SJSA1 (cell line): ENCODE measurements around the gene PDE4B. TPM values are rescaled to one million over a fixed set of nuclear protein-coding genes. Genes with fewer than 3 reads are reported as not detected.

Experiments used
- DNase-seq, 2 experiments: peaks; one replicate each; pipeline ENCODE4 v3.0.0-alpha.2; 2015 to 2020; ENCODE audit warnings: low spot score in 2 of 2, low read depth in 1 of 2
- H3K27ac ChIP-seq: fragments of 250-450 bp; sonication (Bioruptor Pico); 2 replicates; pipeline ENCODE4 v1.5.1; 2020; ENCODE audit warnings: mild to moderate bottlenecking, moderate library complexity
- H3K27me3 ChIP-seq: fragments of 250-450 bp; sonication (Bioruptor Pico); replicated peaks from 2 replicates; pipeline ENCODE4 v1.5.1; 2020; ENCODE audit warnings: mild to moderate bottlenecking, moderate library complexity
- H3K36me3 ChIP-seq: fragments of 250-450 bp; sonication (Bioruptor Pico); 2 replicates; pipeline ENCODE4 v1.5.1; 2020; ENCODE audit warnings: mild to moderate bottlenecking
- H3K4me1 ChIP-seq: fragments of 250-450 bp; sonication (Bioruptor Pico); replicated peaks from 2 replicates; pipeline ENCODE4 v1.6.1; 2021; ENCODE audit warnings: mild to moderate bottlenecking
- H3K4me3 ChIP-seq: fragments of 250-450 bp; sonication (Bioruptor Pico); 2 replicates; pipeline ENCODE4 v1.5.1; 2020; ENCODE audit warnings: mild to moderate bottlenecking
- H3K9me3 ChIP-seq: fragments of 250-450 bp; sonication (Bioruptor Pico); replicated peaks from 2 replicates; pipeline ENCODE4 v1.5.1; 2020; ENCODE audit warnings: mild to moderate bottlenecking
- total RNA-seq: library from RNA; depleted of rRNA; stranded (reverse); fragments of >200 nt; shearing (Covaris generic); gene quantifications from 2 replicates; pipeline ENCODE4 v1.2.3, GENCODE V29; 2014

The PDE4B gene
- total RNA-seq, 1 experiment from 2014 or later: 12.4 TPM

DNA sequence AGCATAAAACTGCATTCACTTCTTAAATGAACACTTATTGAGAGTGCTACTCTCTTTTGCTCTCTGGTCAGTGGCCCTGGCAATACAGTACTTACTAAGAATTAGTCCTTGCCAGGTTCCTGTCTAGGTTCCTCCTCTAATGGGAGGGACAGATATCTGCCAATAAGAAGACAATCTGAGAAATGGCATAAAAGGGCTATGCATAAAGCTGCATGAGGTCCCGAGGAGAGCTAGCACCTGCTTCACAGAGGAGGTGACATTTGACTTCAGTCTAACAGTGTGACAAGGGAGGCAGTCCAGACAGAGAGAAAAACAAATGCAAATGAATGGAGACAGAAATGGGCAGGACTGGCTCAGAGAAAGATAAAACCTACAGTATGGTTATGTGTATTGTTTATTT is 384.1 kb downstream of the PDE4B start:
- Histone ChIP-seq H3K27ac (no peak overlapping the region), H3K27me3 (no peaks in the 10 kb centered on the region; the same call in 1 of the 2 replicates), H3K4me3 (no peak overlapping the region), H3K36me3 (no peaks in the 10 kb centered on the region), H3K9me3 (no peaks in the 10 kb centered on the region), H3K4me1 (no peaks in the 10 kb centered on the region)
- no peak for DNase-seq

GRCh38 chr1:66177510-66177909 is 384.8 kb downstream of the PDE4B start:
- Histone ChIP-seq H3K4me1 (no peaks in the 10 kb centered on the region), H3K9me3 (no peaks in the 10 kb centered on the region), H3K36me3 (no peaks in the 10 kb centered on the region), H3K27ac (no peak overlapping the region), H3K4me3 (no peak overlapping the region), H3K27me3 (no peaks in the 10 kb centered on the region; the same call in 1 of the 2 replicates)
- no peak for DNase-seq

GRCh38 chr1:66182026-66182425 is 389.3 kb downstream of the PDE4B start:
- peaks cover 5% of the 10 kb centered on the region for H3K27me3 ChIP-seq
- H3K27ac ChIP-seq: no peak overlapping the region
- H3K4me1 ChIP-seq: no peaks in the 10 kb centered on the region
- DNase-seq: no peak
- H3K9me3 ChIP-seq: no peaks in the 10 kb centered on the region
- H3K4me3 ChIP-seq: no peak overlapping the region
- no peaks in the 10 kb centered on the region for H3K36me3 ChIP-seq

DNA sequence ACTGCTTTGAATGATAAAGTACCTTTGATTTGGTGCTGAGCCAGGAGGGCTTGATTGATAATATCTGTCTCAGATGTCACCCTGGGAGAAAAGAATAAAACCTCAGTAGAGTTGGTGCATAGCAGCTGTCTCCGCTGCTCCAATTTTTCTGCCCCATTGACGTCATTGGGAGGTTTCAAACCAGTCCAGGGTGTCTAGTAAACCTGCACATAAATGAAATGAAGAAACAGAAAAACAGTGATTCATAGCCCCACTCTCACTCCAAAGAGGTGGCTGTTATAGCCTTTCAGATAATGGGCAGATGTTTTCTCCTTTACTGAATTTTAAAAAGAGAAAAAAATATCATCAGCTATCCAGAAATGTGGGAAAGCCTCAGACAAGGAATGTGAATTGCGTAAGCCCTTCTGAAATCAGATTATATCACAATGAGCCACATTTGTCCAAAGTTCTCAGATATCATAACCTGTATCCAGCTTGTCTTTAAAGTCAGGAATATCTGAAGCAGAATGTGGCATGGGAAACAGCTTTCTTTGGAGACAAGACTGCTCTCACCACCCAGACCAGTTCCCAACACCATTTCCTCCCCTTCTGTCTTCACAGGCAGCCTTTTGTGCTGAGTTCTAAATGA is 390.0 kb downstream of the PDE4B start:
- Histone ChIP-seq H3K9me3 (no peaks in the 10 kb centered on the region), H3K27me3 (peaks cover 5% of the 10 kb centered on the region), H3K4me3 (no peak overlapping the region), H3K27ac (no peak overlapping the region), H3K36me3 (no peaks in the 10 kb centered on the region), H3K4me1 (no peaks in the 10 kb centered on the region)
- no peak for DNase-seq

- Histone ChIP-seq H3K27ac (no peak overlapping the region), H3K4me1 (no peaks in the 10 kb centered on the region), H3K9me3 (no peaks in the 10 kb centered on the region), H3K36me3 (no peaks in the 10 kb centered on the region), H3K4me3 (no peak overlapping the region), H3K27me3 (peaks cover 5% of the 10 kb centered on the region)
- DNase-seq: no peak
Measured at GRCh38 chr1:66183400-66183799, 390.7 kb downstream of the PDE4B start.

DNA sequence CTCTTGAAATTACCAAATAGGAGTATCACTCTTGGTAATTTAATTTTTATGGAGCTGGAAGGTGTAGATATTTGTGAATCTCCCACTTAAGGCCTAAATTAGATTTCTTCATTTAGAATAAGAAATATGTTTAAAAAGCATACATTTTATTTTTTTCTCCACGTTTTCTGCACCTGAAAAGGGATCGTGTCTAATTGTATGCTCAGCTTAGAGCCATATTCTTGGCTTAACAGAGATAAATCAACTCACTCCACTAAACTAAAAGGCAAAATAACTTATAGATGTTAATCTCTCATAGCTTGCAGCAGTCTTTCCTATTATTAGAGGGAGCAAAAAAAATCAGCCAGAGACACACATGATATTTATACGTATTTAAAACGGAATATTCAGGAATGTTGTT is 404.4 kb downstream of the PDE4B start:
- Histone ChIP-seq H3K36me3 (no peaks in the 10 kb centered on the region), H3K27ac (no peak overlapping the region), H3K27me3 (no peaks in the 10 kb centered on the region; the same call in 1 of the 2 replicates), H3K4me1 (no peaks in the 10 kb centered on the region), H3K9me3 (no peaks in the 10 kb centered on the region), H3K4me3 (no peak overlapping the region)
- no peak for DNase-seq

DNA sequence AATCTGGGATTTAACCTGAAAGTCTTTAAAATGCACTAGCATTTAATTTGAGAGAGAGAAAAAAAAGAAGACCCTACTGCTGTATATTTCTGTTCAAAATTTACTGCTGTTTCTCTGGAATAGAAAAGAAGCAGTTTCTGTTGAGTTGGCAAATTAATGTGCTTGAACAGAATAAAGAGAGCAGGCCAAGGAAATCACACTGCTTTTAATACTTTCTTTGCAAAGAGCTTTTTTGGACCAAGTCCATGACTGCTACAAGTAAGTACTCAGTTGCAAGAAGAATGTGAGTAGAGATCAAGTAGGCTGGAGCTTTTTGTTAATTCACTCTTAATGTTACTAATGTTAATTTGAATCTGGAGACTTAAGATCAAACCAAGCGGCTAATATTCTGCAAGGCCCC is 405.1 kb downstream of the PDE4B start:
- DNase-seq: no peak
- H3K27me3 ChIP-seq: no peaks in the 10 kb centered on the region; the same call in 1 of the 2 replicates
- no peak overlapping the region for H3K27ac ChIP-seq
- no peaks in the 10 kb centered on the region for H3K9me3 ChIP-seq
- H3K4me3 ChIP-seq: no peak overlapping the region
- no peaks in the 10 kb centered on the region for H3K36me3 ChIP-seq
- no peaks in the 10 kb centered on the region for H3K4me1 ChIP-seq

- Histone ChIP-seq H3K27ac (no peak overlapping the region), H3K9me3 (no peaks in the 10 kb centered on the region), H3K4me3 (no peak overlapping the region), H3K36me3 (no peaks in the 10 kb centered on the region), H3K4me1 (no peaks in the 10 kb centered on the region), H3K27me3 (no peaks in the 10 kb centered on the region)
- no peak for DNase-seq
Measured at GRCh38 chr1:66206563-66207144, 414.0 kb downstream of the PDE4B start.

DNA sequence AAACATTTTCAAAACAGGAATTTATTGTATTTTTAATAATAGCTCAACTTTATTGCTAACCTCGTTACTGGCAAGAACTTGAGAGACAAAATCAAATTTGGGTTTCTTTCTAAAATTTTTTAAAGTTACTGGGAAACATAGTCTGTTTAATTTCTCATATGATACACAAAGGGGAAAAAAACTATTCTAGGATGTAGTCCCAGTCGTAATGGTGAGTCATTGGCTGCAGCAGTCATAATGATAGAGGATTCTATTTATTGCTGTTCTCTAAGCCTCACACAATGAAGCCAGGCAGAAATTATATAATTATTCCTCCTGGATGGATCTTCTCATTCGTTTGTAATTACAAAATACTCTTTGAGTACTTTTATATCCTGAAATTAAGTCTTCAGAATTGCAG is 414.8 kb downstream of the PDE4B start:
- DNase-seq: no peak
- Histone ChIP-seq H3K27me3 (no peaks in the 10 kb centered on the region), H3K9me3 (no peaks in the 10 kb centered on the region), H3K4me3 (no peak overlapping the region), H3K36me3 (no peaks in the 10 kb centered on the region), H3K4me1 (no peaks in the 10 kb centered on the region), H3K27ac (no peak overlapping the region)

DNA sequence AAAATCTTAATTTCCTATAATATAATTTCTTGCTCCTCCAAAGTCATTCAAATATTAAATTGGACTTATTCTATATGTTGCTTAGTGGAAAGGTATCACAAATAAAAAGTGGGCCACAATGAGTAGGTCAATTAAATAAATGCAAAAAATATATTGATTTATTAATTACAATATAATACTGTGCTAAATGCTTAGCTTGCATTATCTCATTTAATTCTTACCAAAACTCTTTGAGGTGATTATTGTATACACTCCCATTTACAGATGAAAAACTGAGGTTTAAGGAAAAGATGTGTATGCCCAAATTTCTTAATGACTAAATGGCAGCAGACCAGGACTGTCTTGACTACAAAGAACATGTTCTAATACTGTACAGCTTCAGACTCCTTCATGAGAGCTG is 415.9 kb downstream of the PDE4B start:
- H3K9me3 ChIP-seq: no peaks in the 10 kb centered on the region
- H3K4me3 ChIP-seq: no peak overlapping the region
- DNase-seq: no peak
- no peaks in the 10 kb centered on the region for H3K36me3 ChIP-seq
- no peak overlapping the region for H3K27ac ChIP-seq
- H3K4me1 ChIP-seq: no peaks in the 10 kb centered on the region
- H3K27me3 ChIP-seq: no peaks in the 10 kb centered on the region

DNA sequence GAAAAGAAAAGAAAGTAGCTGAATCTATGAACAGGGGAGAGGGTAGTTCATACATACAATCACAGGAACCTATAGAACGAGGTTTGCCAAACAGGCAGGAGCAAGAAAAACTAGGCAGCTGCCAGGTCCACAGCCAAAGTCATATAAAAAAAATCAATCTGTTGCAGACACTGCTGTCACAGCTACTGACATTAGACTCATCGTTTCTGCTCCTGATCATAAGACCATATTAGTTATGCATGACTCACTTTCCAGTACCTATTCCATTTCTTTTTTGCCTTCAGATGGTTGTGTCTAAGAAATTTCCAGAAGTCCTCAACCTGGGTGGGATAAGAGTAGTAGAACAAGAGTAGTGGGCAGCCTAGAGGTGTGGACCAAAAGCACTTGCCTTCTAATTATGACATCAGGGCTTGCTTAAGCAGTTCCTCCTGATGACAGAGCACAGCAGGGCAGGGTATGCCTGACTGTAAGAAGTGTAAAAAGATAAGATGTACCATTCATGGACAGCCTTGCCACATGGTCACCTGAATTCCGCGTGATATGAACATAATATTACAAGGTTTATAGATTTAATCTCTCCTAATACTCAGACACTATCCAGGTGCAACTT is 418.0 kb downstream of the PDE4B start:
- H3K27me3 ChIP-seq: no peaks in the 10 kb centered on the region
- no peaks in the 10 kb centered on the region for H3K9me3 ChIP-seq
- no peaks in the 10 kb centered on the region for H3K36me3 ChIP-seq
- no peak overlapping the region for H3K4me3 ChIP-seq
- DNase-seq: no peak
- H3K4me1 ChIP-seq: no peaks in the 10 kb centered on the region
- no peak overlapping the region for H3K27ac ChIP-seq

- no peak for DNase-seq
- no peaks in the 10 kb centered on the region for H3K9me3 ChIP-seq
Measured at GRCh38 chr1:66211521-66211920, 418.8 kb downstream of the PDE4B start.

GRCh38 chr1:66213491-66213890 is 420.8 kb downstream of the PDE4B start:
- Histone ChIP-seq H3K36me3 (no peaks in the 10 kb centered on the region), H3K9me3 (no peaks in the 10 kb centered on the region), H3K4me1 (no peaks in the 10 kb centered on the region), H3K27ac (no peak overlapping the region), H3K4me3 (no peak overlapping the region), H3K27me3 (no peaks in the 10 kb centered on the region)
- no peak for DNase-seq

More at GRCh38 chr1:66211521-66211920, 418.8 kb downstream of the PDE4B start:
- no peaks in the 10 kb centered on the region for H3K36me3 ChIP-seq
- H3K27me3 ChIP-seq: no peaks in the 10 kb centered on the region
- H3K4me3 ChIP-seq: no peak overlapping the region
- H3K27ac ChIP-seq: no peak overlapping the region
- H3K4me1 ChIP-seq: no peaks in the 10 kb centered on the region

- Histone ChIP-seq H3K9me3 (no peaks in the 10 kb centered on the region), H3K27ac (no peak overlapping the region), H3K27me3 (no peaks in the 10 kb centered on the region), H3K4me3 (no peak overlapping the region), H3K4me1 (no peaks in the 10 kb centered on the region), H3K36me3 (no peaks in the 10 kb centered on the region)
- no peak for DNase-seq
Measured at GRCh38 chr1:66214901-66215300, 422.2 kb downstream of the PDE4B start.
